ENCODE data around the gene CHTF18. TPM values are rescaled to one million over a fixed set of nuclear protein-coding genes. Genes with fewer than 3 reads are reported as not detected.
A peak's percentile ranks its signal among the peaks of the same experiment; 100 is the strongest.

Gene CHTF18
- total and polyA plus RNA-seq, 8 donors, result 18.8 to 35.5 (median 24.4) TPM

DNA sequence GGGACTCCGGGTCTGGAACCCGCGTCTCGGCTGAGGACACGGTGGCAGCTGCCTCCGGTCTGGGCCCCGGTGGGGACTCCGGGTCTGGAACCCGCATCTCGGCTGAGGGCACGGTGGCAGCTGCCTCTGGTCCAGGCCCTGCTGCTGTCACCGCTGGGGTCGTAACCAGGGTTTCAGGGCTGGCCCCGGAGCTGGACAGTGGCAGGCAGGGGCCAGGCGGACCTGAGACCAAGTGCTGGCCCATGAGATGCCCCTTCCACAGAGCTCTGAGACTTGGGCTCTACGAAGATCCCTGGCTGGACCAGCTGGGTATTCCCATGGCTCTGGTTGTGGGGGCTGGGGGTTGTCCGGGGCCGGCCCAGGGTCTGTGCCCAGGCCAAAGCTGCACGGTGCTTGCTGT is 4.0 kb upstream of the CHTF18 start:
- no peak for DNase-seq
- peaks cover 11 to 23% of the 10 kb centered on the region in 2 donors for H3K4me1 ChIP-seq
- no peak for ATAC-seq

GRCh38 chr16:785563-786535 is 2.6 kb upstream of the CHTF18 start:
- ATAC-seq, result peak; percentile 52
- Histone ChIP-seq H3K27ac (no peak overlapping the region), H3K27me3 (peaks cover 0 to 32% of the 10 kb centered on the region in 2 donors), H3K9me3 (no peaks in the 10 kb centered on the region), H3K36me3 (peaks cover 0 to 23% of the 10 kb centered on the region in 2 donors), H3K4me1 (peaks cover 11 to 24% of the 10 kb centered on the region in 2 donors), H3K4me3 (no peak overlapping the region)
- TF ChIP-seq, protein P1, sequence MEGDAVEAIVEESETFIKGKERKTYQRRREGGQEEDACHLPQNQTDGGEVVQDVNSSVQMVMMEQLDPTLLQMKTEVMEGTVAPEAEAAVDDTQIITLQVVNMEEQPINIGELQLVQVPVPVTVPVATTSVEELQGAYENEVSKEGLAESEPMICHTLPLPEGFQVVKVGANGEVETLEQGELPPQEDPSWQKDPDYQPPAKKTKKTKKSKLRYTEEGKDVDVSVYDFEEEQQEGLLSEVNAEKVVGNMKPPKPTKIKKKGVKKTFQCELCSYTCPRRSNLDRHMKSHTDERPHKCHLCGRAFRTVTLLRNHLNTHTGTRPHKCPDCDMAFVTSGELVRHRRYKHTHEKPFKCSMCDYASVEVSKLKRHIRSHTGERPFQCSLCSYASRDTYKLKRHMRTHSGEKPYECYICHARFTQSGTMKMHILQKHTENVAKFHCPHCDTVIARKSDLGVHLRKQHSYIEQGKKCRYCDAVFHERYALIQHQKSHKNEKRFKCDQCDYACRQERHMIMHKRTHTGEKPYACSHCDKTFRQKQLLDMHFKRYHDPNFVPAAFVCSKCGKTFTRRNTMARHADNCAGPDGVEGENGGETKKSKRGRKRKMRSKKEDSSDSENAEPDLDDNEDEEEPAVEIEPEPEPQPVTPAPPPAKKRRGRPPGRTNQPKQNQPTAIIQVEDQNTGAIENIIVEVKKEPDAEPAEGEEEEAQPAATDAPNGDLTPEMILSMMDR (IDR thresholded peaks at IDR 0.05), result peak; percentile 60 to 88
- intact Hi-C loops (cut with DNase I), result no loop called here
- DNase-seq, result peak in 3 of 4 donors; percentile 46 to 95 (median 57)

More for the DNA sequence above, 4.0 kb upstream of the CHTF18 start:
- no peak overlapping the region for H3K27ac ChIP-seq
- peaks cover 0 to 23% of the 10 kb centered on the region in 2 donors for H3K36me3 ChIP-seq
- TF ChIP-seq, protein P1 (IDR thresholded peaks at IDR 0.05), result no peak
- intact Hi-C loops (cut with DNase I), result loop anchor here in 1 of 2 donors (5.0 kb wide), 1 partner anchor 72 kb away; no protein-coding TSS in a partner anchor
- no peak overlapping the region for H3K4me3 ChIP-seq
- peaks cover 0 to 41% of the 10 kb centered on the region in 2 donors for H3K27me3 ChIP-seq
- H3K9me3 ChIP-seq, result no peaks in the 10 kb centered on the region

- H3K4me1 ChIP-seq, result peaks cover 11 to 24% of the 10 kb centered on the region in 2 donors
- peaks cover 0 to 16% of the 10 kb centered on the region in 2 donors for H3K27me3 ChIP-seq
- TF ChIP-seq, protein P1 (IDR thresholded peaks at IDR 0.05), result no peak
- DNase-seq (no peak), ATAC-seq (no peak)
- H3K27ac ChIP-seq, result peak overlapping the region in 1 of 2 donors; percentile 71
- intact Hi-C loops (cut with DNase I), result no loop called here
- no peaks in the 10 kb centered on the region for H3K9me3 ChIP-seq
- H3K36me3 ChIP-seq, result peaks cover 0 to 38% of the 10 kb centered on the region in 2 donors
- H3K4me3 ChIP-seq, result peak overlapping the region; percentile 92 to 97
Measured at GRCh38 chr16:787321-787966, 976 bp upstream of the CHTF18 start.

GRCh38 chr16:787978-788398 is 432 bp upstream of the CHTF18 start, which contains the start of gene RPUSD1:
Gene RPUSD1 (minus strand): TSS chr16:788381. CDS start chr16:787737, 644 bp downstream.
- DNase-seq (no peak), ATAC-seq (peak; percentile 2)
- intact Hi-C loops (cut with DNase I), result no loop called here
- H3K36me3 ChIP-seq, result peaks cover 0 to 43% of the 10 kb centered on the region in 2 donors
- H3K4me3 ChIP-seq, result peak within 1 kb of the TSS; percentile 92 to 97
- peaks cover 0 to 11% of the 10 kb centered on the region in 2 donors for H3K27me3 ChIP-seq
- TF ChIP-seq, protein P1 (IDR thresholded peaks at IDR 0.05), result no peak
- H3K27ac ChIP-seq, result peak within 1 kb of the TSS in 1 of 2 donors; percentile 71
- H3K9me3 ChIP-seq, result no peaks in the 10 kb centered on the region
- H3K4me1 ChIP-seq, result peaks cover 11 to 24% of the 10 kb centered on the region in 2 donors
